Heart left ventricle (tissue), 16 donors: Measurements from ENCODE around the gene ALX1. TPM values are rescaled to one million over a fixed set of nuclear protein-coding genes. Genes with fewer than 3 reads are reported as not detected.

Experiments
- ATAC-seq, 4 donors: fragments of 200-7000 bp; cut with Tn5 transposase; one replicate each; pipeline ENCODE4 v1.9.1; 2020 to 2022; ENCODE audit warnings: moderate library complexity in 4 of 4, mild to moderate bottlenecking in 3 of 4, moderate number of reproducible peaks in 1 of 4
- DNase-seq, 5 donors: peaks; one replicate each; pipeline ENCODE4 v3.0.0-alpha.2; 2020
- H3K27ac ChIP-seq, 12 donors: fragments of 200-600 bp; sonication (generic) in 4 of 12; one replicate each; pipeline versions ENCODE4 v1.5.0 to v1.8.0; 2016 to 2022; ENCODE audit warnings: mild to moderate bottlenecking in 2 of 12
- H3K27me3 ChIP-seq, 9 donors: fragments of 200-600 bp; sonication (generic) in 2 of 9; one replicate each; pipeline versions ENCODE4 v1.5.1 to v1.8.0; 2016 to 2022; ENCODE audit warnings: mild to moderate bottlenecking in 3 of 9
- H3K36me3 ChIP-seq, 9 donors: fragments of 200-600 bp; sonication (generic) in 2 of 9; one replicate each; pipeline versions ENCODE4 v1.5.0 to v1.8.0; 2018 to 2022; ENCODE audit warnings: mild to moderate bottlenecking in 2 of 9
- H3K4me1 ChIP-seq, 12 donors: fragments of 200-600 bp; sonication (generic) in 4 of 12; one replicate each; pipeline versions ENCODE4 v1.5.0 to v1.8.0; 2016 to 2022; ENCODE audit warnings: mild to moderate bottlenecking in 3 of 12
- H3K4me3 ChIP-seq, 12 donors: fragments of 200-600 bp; sonication (generic) in 4 of 12; one replicate each; pipeline versions ENCODE4 v1.5.0 to v1.8.0; 2017 to 2022; ENCODE audit warnings: mild to moderate bottlenecking in 9 of 12, moderate library complexity in 4 of 12
- H3K9me3 ChIP-seq, 12 donors: fragments of 200-600 bp; sonication (generic) in 4 of 12; one replicate each; pipeline versions ENCODE4 v1.5.0 to v1.8.0; 2016 to 2022; ENCODE audit warnings: mild to moderate bottlenecking in 1 of 12
- POLR2A ChIP-seq, 2 donors: fragments of 450-650 bp; IDR thresholded peaks; one replicate each; pipeline ENCODE4 v1.6.1; 2017; ENCODE audit warnings: antibody characterized with exemption in 2 of 2, mild to moderate bottlenecking in 2 of 2, moderate library complexity in 2 of 2
- WGBS, 4 donors: extraction: QIAGEN DNeasy Blood & Tissue Kit in 2 of 4; methylation state at CpG; one replicate each; pipeline versions ENCODE4 v1.1.5 to v1.1.7; 2013 to 2018; 5-methylcytosine and 5-hydroxymethylcytosine counted together
- intact Hi-C, 10 donors: fragments of 100-400 bp; cut with DNase I; formaldehyde crosslinking; loops; one replicate each; pipeline versions ENCODE4 v1.11.1 to v1.14.2; 2022
- long read RNA-seq, 3 donors: library from polyadenylated mRNA; unstranded; transcript quantifications; one replicate each; pipeline ENCODE4 v2.0.0, GENCODE V29; 2020 to 2021
- polyA plus RNA-seq, 2 donors: library from polyadenylated mRNA; stranded (reverse); fragments of 200-250 nt; gene quantifications; one replicate each; pipeline ENCODE4 v1.2.3, GENCODE V29; 2013
- total RNA-seq, 9 donors: library from RNA; depleted of rRNA in 2 of 9; stranded (reverse); fragments of >200 nt in 2 of 9; fragmentation: NEBNext Ultra II Directional in 3 of 9; extraction: Animal tissue kit (Norgen Biotek cat#: 25700) in 3 of 9; gene quantifications; one replicate each; pipeline versions ENCODE4 v1.1.0 to v1.2.4, GENCODE V29; 2016 to 2023
- TF ChIP-seq, protein P1 (sequence below), 12 donors: fragments of 200-600 bp; sonication (generic) in 4 of 12; IDR thresholded peaks; one replicate each; pipeline versions ENCODE4 v1.5.0 to v1.8.0; 2018 to 2022; ENCODE audit warnings: antibody characterized with exemption in 12 of 12, mild to moderate bottlenecking in 5 of 12
- donor health status: ischemic (EF 13 %, LVEDD 7.1; RV severe dilation, severe dysfunction).
- donor health status: healthy with polysubstance abuse.
- donor health status: DM: no; HTN: yes; CAD: no.
- donor health status: DM: no; HTN: no; CAD: no.
- donor health status: ischemic (EF 25% LVEDD 6.9; RV normal size, moderate dysfunction).
- donor health status: ischemic (EF 25% LVEDD 5.7; RV mildly dilated, moderate dysfunction).
- donor health status: healthy.
- donor health status: DM: yes; HTN: yes; CAD: no.
- donor health status: ischemic (EF 35%, LVEDD 5.7; RV mildly dilated, moderate dysfunction).
- donor health status: nonischemic (EF 11% LVEDD 7.7; RV severe dilation, severe dysfunction).
- donor health status: DM: yes; HTN: yes; CAD: no.
- donor health status: PGD.
- donor health status: ischemic (EF 29% LVEDD 5.4; RV normal size, mild dysfunction).
- donor health status: nonischemic (EF 23%, LVEDD 6.1; RV moderate dilation, normal function).

The ALX1 gene
- total RNA-seq (not detected), polyA plus RNA-seq (not detected)
- long read RNA-seq, donor 1: 0 reads
- long read RNA-seq, donor 2: 0 reads
- long read RNA-seq, donor 3: 0 reads

DNA sequence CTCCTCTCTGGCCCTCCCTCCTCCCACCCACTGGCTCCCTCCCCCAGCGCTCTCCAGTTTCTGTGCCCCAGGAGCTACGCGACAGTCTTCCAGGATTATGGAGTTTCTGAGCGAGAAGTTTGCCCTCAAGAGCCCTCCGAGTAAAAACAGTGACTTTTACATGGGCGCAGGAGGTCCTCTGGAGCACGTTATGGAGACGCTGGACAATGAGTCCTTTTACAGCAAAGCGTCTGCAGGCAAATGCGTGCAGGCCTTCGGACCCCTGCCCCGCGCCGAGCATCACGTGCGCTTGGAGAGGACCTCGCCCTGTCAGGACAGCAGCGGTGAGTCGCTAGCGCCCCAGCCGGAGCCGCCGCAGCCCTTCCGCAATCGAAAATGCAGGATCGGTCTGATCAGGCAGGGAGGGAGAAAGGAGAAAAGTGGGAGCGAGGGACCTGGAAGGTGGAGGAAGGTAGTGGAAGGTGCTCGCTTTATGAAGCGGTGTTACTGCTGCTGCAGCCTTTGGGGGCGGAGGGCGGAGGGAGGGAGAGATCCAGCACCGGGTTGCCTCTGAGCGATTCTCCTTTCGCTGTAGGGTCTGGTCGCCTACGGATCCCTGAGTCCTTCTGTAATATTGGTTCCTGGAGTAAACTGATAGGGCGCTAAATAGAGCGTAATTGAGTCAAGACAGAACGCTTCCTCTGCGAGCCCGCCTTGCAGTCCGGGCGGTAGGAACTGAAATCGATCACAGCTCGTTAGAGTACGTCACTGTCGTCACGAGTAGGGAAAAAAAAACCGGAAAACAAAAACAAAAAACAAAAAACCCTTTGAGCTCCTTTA is at the start of gene ALX1:
ALX1 (plus strand) TSS at position 56 of the 819 bp plus-strand sequence; CDS start at position 98, 42 bp downstream.
- Histone ChIP-seq H3K27me3 (peaks cover 21 to 100% (median 95%) of the 10 kb centered on the region in 9 donors), H3K9me3 (peaks cover 0 to 13% (median 0%) of the 10 kb centered on the region in 12 donors), H3K4me1 (peaks cover 0 to 22% (median 12%) of the 10 kb centered on the region in 12 donors), H3K4me3 (peak within 1 kb of the TSS; percentile 6 to 48 (median 34)), H3K27ac (no peak within 1 kb of the TSS), H3K36me3 (no peaks in the 10 kb centered on the region)
- 2 to 3% (median 2%) methylated on average over 44 to 49 of the region's 49 CpGs for WGBS, 4 donors
- intact Hi-C loops: no loop called here
- TF ChIP-seq POLR2A (IDR thresholded peaks at IDR 0.05): no peak
- TF ChIP-seq, protein P1, sequence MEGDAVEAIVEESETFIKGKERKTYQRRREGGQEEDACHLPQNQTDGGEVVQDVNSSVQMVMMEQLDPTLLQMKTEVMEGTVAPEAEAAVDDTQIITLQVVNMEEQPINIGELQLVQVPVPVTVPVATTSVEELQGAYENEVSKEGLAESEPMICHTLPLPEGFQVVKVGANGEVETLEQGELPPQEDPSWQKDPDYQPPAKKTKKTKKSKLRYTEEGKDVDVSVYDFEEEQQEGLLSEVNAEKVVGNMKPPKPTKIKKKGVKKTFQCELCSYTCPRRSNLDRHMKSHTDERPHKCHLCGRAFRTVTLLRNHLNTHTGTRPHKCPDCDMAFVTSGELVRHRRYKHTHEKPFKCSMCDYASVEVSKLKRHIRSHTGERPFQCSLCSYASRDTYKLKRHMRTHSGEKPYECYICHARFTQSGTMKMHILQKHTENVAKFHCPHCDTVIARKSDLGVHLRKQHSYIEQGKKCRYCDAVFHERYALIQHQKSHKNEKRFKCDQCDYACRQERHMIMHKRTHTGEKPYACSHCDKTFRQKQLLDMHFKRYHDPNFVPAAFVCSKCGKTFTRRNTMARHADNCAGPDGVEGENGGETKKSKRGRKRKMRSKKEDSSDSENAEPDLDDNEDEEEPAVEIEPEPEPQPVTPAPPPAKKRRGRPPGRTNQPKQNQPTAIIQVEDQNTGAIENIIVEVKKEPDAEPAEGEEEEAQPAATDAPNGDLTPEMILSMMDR (IDR thresholded peaks at IDR 0.05): no peak
- DNase-seq: peak in 1 of 5 donors; percentile 58
- peak in 2 of 4 donors; percentile 26 to 44 for ATAC-seq

DNA sequence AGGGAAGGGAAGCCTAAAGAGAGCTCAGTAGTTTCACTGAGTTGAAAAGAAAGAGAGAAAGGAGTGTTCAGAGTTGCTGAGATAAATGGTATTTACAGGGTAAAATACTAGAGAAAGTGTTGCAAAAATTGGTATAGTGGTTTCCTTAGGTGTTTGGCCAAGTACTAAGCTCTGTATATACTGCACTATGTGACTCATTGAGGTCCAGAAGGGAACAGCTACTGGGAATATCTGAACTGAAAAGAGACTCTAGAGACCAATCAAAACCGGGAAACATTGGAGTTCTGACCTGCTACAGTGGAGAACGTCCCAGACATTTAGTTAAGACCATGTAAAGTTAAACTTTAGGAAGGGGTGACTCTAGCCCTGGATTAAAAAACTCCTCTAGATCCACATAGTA is 42.7 kb upstream of the ALX1 start:
- Histone ChIP-seq H3K27me3 (no peaks in the 10 kb centered on the region), H3K9me3 (no peaks in the 10 kb centered on the region), H3K36me3 (no peaks in the 10 kb centered on the region), H3K4me1 (no peaks in the 10 kb centered on the region), H3K4me3 (no peak overlapping the region), H3K27ac (no peak overlapping the region)
- TF ChIP-seq, protein P1 (IDR thresholded peaks at IDR 0.05): no peak
- TF ChIP-seq POLR2A (IDR thresholded peaks at IDR 0.05): no peak
- DNase-seq: no peak
- WGBS, 4 donors: 34 to 53% (median 39%) methylated on average over 2 of the region's 2 CpGs
- ATAC-seq: no peak
- intact Hi-C loops: no loop called here

DNA sequence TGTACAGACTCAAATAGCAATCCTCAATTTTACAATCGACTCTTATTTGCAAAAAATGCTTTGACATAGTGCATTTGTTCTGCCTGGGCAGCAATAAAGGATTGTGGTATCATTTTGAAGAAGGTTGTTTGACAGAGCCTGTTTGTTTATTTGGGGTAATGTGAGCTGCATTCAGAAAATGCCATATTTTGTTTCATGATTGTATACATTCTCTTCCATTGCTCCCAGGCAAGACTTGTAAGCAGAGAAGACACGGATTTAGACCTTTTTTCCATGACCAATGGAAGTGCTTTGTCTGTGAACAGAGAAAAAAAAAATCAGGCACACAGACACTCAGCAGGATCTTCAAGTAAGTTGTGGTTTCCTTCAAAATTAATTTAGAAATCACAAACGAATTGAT is 35.5 kb upstream of the ALX1 start:
- Histone ChIP-seq H3K27me3 (no peaks in the 10 kb centered on the region), H3K4me1 (no peaks in the 10 kb centered on the region), H3K4me3 (no peak overlapping the region), H3K36me3 (no peaks in the 10 kb centered on the region), H3K27ac (no peak overlapping the region), H3K9me3 (no peaks in the 10 kb centered on the region)
- DNase-seq (no peak), ATAC-seq (no peak)
- TF ChIP-seq, protein P1 (IDR thresholded peaks at IDR 0.05): no peak
- no peak for TF ChIP-seq POLR2A (IDR thresholded peaks at IDR 0.05)
- 38 to 50% (median 43%) methylated on average over 3 of the region's 3 CpGs for WGBS, 4 donors
- intact Hi-C loops: no loop called here

DNA sequence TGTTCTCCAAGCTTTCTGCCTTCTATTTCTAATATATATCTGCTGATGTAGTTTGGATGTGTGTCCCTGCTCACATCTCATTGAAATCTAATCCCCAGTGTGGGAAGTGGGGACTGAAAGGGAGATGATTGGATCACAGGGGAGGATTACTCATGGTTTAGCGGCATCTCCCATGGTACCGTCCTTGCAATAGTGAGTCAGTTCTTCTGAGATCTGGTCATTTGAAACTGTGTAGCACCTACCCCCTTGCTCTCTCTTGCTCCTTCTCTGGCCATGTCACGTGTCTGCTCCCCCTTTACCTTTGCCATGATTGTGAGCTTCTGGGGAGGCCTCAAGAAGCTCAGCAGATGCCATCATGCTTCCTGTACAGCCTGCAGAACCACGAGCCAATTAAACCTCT is 26.2 kb upstream of the ALX1 start:
- ATAC-seq (no peak), DNase-seq (no peak)
- Histone ChIP-seq H3K27me3 (no peaks in the 10 kb centered on the region), H3K4me1 (no peaks in the 10 kb centered on the region), H3K27ac (no peak overlapping the region), H3K36me3 (no peaks in the 10 kb centered on the region), H3K4me3 (no peak overlapping the region), H3K9me3 (no peaks in the 10 kb centered on the region)
- intact Hi-C loops: no loop called here
- 51 to 59% (median 56%) methylated on average over 4 of the region's 4 CpGs for WGBS, 4 donors
- TF ChIP-seq POLR2A (IDR thresholded peaks at IDR 0.05): no peak
- TF ChIP-seq, protein P1 (IDR thresholded peaks at IDR 0.05): no peak
